ENCODE measurements around the gene ASB6.

GRCh38 chr9:129641750-129642585 lies at the start of gene ASB6:
- TF ChIP-seq, protein P1, sequence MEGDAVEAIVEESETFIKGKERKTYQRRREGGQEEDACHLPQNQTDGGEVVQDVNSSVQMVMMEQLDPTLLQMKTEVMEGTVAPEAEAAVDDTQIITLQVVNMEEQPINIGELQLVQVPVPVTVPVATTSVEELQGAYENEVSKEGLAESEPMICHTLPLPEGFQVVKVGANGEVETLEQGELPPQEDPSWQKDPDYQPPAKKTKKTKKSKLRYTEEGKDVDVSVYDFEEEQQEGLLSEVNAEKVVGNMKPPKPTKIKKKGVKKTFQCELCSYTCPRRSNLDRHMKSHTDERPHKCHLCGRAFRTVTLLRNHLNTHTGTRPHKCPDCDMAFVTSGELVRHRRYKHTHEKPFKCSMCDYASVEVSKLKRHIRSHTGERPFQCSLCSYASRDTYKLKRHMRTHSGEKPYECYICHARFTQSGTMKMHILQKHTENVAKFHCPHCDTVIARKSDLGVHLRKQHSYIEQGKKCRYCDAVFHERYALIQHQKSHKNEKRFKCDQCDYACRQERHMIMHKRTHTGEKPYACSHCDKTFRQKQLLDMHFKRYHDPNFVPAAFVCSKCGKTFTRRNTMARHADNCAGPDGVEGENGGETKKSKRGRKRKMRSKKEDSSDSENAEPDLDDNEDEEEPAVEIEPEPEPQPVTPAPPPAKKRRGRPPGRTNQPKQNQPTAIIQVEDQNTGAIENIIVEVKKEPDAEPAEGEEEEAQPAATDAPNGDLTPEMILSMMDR (IDR thresholded peaks at IDR 0.05; ENCODE audit: insufficient read depth, low read length), result peak; percentile 81
- TF ChIP-seq, protein P2, sequence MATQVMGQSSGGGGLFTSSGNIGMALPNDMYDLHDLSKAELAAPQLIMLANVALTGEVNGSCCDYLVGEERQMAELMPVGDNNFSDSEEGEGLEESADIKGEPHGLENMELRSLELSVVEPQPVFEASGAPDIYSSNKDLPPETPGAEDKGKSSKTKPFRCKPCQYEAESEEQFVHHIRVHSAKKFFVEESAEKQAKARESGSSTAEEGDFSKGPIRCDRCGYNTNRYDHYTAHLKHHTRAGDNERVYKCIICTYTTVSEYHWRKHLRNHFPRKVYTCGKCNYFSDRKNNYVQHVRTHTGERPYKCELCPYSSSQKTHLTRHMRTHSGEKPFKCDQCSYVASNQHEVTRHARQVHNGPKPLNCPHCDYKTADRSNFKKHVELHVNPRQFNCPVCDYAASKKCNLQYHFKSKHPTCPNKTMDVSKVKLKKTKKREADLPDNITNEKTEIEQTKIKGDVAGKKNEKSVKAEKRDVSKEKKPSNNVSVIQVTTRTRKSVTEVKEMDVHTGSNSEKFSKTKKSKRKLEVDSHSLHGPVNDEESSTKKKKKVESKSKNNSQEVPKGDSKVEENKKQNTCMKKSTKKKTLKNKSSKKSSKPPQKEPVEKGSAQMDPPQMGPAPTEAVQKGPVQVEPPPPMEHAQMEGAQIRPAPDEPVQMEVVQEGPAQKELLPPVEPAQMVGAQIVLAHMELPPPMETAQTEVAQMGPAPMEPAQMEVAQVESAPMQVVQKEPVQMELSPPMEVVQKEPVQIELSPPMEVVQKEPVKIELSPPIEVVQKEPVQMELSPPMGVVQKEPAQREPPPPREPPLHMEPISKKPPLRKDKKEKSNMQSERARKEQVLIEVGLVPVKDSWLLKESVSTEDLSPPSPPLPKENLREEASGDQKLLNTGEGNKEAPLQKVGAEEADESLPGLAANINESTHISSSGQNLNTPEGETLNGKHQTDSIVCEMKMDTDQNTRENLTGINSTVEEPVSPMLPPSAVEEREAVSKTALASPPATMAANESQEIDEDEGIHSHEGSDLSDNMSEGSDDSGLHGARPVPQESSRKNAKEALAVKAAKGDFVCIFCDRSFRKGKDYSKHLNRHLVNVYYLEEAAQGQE (IDR thresholded peaks at IDR 0.05; ENCODE audit: insufficient replicate concordance, low read depth), result no peak
- no peak; the same call in 1 of the 2 replicates for TF ChIP-seq SPI1 (IDR thresholded peaks at IDR 0.05; ENCODE audit: borderline replicate concordance, low read depth)
- TF ChIP-seq GABPA (IDR thresholded peaks at IDR 0.05; ENCODE audit: low read depth), result peak; percentile 97

Measured in HL-60 (cell line).